GM10847 (cell line): ENCODE data around the gene NISCH.

Experiments used
- POLR2A ChIP-seq: IDR thresholded peaks from 2 replicates; pipeline ENCODE4 v1.6.1; 2011; ENCODE audit not compliant: insufficient read length; ENCODE audit errors: extremely low read depth

Gene NISCH

GRCh38 chr3:52484680-52485461, 29.5 kb downstream of the NISCH start:
- no peak for TF ChIP-seq POLR2A

- no peak for TF ChIP-seq POLR2A
Measured at GRCh38 chr3:52487050-52487787, 31.8 kb downstream of the NISCH start.

- TF ChIP-seq POLR2A, result no peak
Measured at GRCh38 chr3:52487788-52488691, 32.6 kb downstream of the NISCH start.

GRCh38 chr3:52488746-52489145, 33.3 kb downstream of the NISCH start:
- TF ChIP-seq POLR2A, result no peak

- TF ChIP-seq POLR2A, result no peak
Measured at GRCh38 chr3:52489453-52489852, 34.0 kb downstream of the NISCH start.

- TF ChIP-seq POLR2A, result no peak
Measured at GRCh38 chr3:52490035-52490938, 34.9 kb downstream of the NISCH start.

- TF ChIP-seq POLR2A, result no peak
Measured at GRCh38 chr3:52490939-52491526, 35.6 kb downstream of the NISCH start.

GRCh38 chr3:52492059-52492458, 36.7 kb downstream of the NISCH start:
- no peak for TF ChIP-seq POLR2A

GRCh38 chr3:52493232-52494017, 38.0 kb downstream of the NISCH start:
- TF ChIP-seq POLR2A, result no peak

GRCh38 chr3:52494445-52494844, 39.0 kb downstream of the NISCH start:
- no peak for TF ChIP-seq POLR2A

GRCh38 chr3:52494886-52495495, 39.6 kb downstream of the NISCH start, which contains the start of gene STAB1:
STAB1 (plus strand) TSS chr3:52495338; CDS start chr3:52495414, 76 bp downstream.
- TF ChIP-seq POLR2A, result no peak

- TF ChIP-seq POLR2A, result no peak
Measured at GRCh38 chr3:52495777-52496602, 40.6 kb downstream of the NISCH start.
